ENCODE data around the gene CDH19. TPM values are rescaled to one million over a fixed set of nuclear protein-coding genes. Genes with fewer than 3 reads are reported as not detected.

CDH19 gene
- total RNA-seq, 1 experiment from 2014 or later = not detected

GRCh38 chr18:66553824-66554223, 50.1 kb downstream of the CDH19 start:
- no TSS peak for BruUV-seq (replicated peaks)
- peak; percentile 25 for DNase-seq (ENCODE audit: unreplicated experiment)
- H3K4me3 Mint-ChIP-seq (ENCODE audit: unreplicated experiment) = no peak overlapping the region
- TF ChIP-seq, protein P1, sequence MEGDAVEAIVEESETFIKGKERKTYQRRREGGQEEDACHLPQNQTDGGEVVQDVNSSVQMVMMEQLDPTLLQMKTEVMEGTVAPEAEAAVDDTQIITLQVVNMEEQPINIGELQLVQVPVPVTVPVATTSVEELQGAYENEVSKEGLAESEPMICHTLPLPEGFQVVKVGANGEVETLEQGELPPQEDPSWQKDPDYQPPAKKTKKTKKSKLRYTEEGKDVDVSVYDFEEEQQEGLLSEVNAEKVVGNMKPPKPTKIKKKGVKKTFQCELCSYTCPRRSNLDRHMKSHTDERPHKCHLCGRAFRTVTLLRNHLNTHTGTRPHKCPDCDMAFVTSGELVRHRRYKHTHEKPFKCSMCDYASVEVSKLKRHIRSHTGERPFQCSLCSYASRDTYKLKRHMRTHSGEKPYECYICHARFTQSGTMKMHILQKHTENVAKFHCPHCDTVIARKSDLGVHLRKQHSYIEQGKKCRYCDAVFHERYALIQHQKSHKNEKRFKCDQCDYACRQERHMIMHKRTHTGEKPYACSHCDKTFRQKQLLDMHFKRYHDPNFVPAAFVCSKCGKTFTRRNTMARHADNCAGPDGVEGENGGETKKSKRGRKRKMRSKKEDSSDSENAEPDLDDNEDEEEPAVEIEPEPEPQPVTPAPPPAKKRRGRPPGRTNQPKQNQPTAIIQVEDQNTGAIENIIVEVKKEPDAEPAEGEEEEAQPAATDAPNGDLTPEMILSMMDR (IDR thresholded peaks at IDR 0.05; ENCODE audit: unreplicated experiment) = no peak
- POLR2A ChIA-PET = no interaction called here
- H3K9me3 Mint-ChIP-seq (ENCODE audit: unreplicated experiment) = no peaks in the 10 kb centered on the region
- CTCF ChIA-PET = no interaction called here
- H3K4me1 Mint-ChIP-seq (ENCODE audit: insufficient read depth, unreplicated experiment) = no peaks in the 10 kb centered on the region
- intact Hi-C loops (cut with micrococcal nuclease) = no loop called here
- H3K27ac Mint-ChIP-seq (ENCODE audit: low read depth, unreplicated experiment) = no peak overlapping the region
- peaks cover 37% of the 10 kb centered on the region for H3K27me3 Mint-ChIP-seq (ENCODE audit: insufficient read depth, unreplicated experiment)
- H3K36me3 Mint-ChIP-seq (ENCODE audit: insufficient read depth, unreplicated experiment) = no peaks in the 10 kb centered on the region

- no peak overlapping the region for H3K4me3 Mint-ChIP-seq (ENCODE audit: unreplicated experiment)
- H3K36me3 Mint-ChIP-seq (ENCODE audit: insufficient read depth, unreplicated experiment) = no peaks in the 10 kb centered on the region
- H3K27ac Mint-ChIP-seq (ENCODE audit: low read depth, unreplicated experiment) = no peak overlapping the region
- DNase-seq (ENCODE audit: unreplicated experiment) = no peak
- intact Hi-C loops (cut with micrococcal nuclease) = no loop called here
- TF ChIP-seq, protein P1 (IDR thresholded peaks at IDR 0.05; ENCODE audit: unreplicated experiment) = no peak
- BruUV-seq (replicated peaks) = no TSS peak
- ChIA-PET POLR2A (no interaction called here), CTCF (interaction anchor here (0.6 kb wide), 1 partner anchor 517 kb away, joined by 4 read pairs; no protein-coding TSS in a partner anchor)
- no peaks in the 10 kb centered on the region for H3K9me3 Mint-ChIP-seq (ENCODE audit: unreplicated experiment)
- peaks cover 29% of the 10 kb centered on the region for H3K27me3 Mint-ChIP-seq (ENCODE audit: insufficient read depth, unreplicated experiment)
- no peaks in the 10 kb centered on the region for H3K4me1 Mint-ChIP-seq (ENCODE audit: insufficient read depth, unreplicated experiment)
Measured at GRCh38 chr18:66550366-66550765, 53.5 kb downstream of the CDH19 start.

GRCh38 chr18:66548747-66549146, 55.1 kb downstream of the CDH19 start:
- intact Hi-C loops (cut with micrococcal nuclease) = no loop called here
- Mint-ChIP-seq H3K4me3 (ENCODE audit: unreplicated experiment) (no peak overlapping the region), H3K27ac (ENCODE audit: low read depth, unreplicated experiment) (no peak overlapping the region), H3K27me3 (ENCODE audit: insufficient read depth, unreplicated experiment) (peaks cover 29% of the 10 kb centered on the region), H3K9me3 (ENCODE audit: unreplicated experiment) (no peaks in the 10 kb centered on the region), H3K36me3 (ENCODE audit: insufficient read depth, unreplicated experiment) (no peaks in the 10 kb centered on the region), H3K4me1 (ENCODE audit: insufficient read depth, unreplicated experiment) (no peaks in the 10 kb centered on the region)
- POLR2A ChIA-PET = no interaction called here
- no TSS peak for BruUV-seq (replicated peaks)
- TF ChIP-seq, protein P1 (IDR thresholded peaks at IDR 0.05; ENCODE audit: unreplicated experiment) = no peak
- no peak for DNase-seq (ENCODE audit: unreplicated experiment)
- CTCF ChIA-PET = interaction anchor here (0.6 kb wide), 1 partner anchor 67 kb away, joined by 3 read pairs; no protein-coding TSS in a partner anchor

DNA sequence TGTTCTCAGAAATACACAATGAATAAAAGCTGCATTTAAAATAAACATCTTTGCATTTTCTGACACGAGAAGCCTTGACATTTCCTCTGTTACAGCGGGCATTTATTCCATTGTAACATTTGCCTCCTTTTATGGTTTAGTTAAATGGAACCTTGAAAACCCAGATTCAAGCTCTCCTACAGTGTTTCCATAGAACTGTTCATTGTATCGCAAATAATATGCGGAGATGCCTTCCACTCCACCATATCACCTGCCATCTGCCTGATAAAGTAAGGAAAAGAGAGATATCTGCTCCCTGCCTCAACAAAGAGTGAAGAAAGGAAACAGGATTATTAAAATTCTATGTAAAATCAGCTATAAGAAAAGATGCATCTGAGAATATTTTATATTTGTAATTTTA, 69.8 kb downstream of the CDH19 start:
- Mint-ChIP-seq H3K4me1 (ENCODE audit: insufficient read depth, unreplicated experiment) (no peaks in the 10 kb centered on the region), H3K36me3 (ENCODE audit: insufficient read depth, unreplicated experiment) (no peaks in the 10 kb centered on the region), H3K9me3 (ENCODE audit: unreplicated experiment) (no peaks in the 10 kb centered on the region), H3K27ac (ENCODE audit: low read depth, unreplicated experiment) (no peak overlapping the region), H3K27me3 (ENCODE audit: insufficient read depth, unreplicated experiment) (no peaks in the 10 kb centered on the region), H3K4me3 (ENCODE audit: unreplicated experiment) (no peak overlapping the region)
- ChIA-PET POLR2A (no interaction called here), CTCF (interaction anchor here (0.6 to 1.4 kb wide), 3 partner anchors 26 to 847 kb away, joined by 3 to 5 read pairs (median 4); no protein-coding TSS in a partner anchor)
- intact Hi-C loops (cut with micrococcal nuclease) = no loop called here
- BruUV-seq (replicated peaks) = no TSS peak
- TF ChIP-seq, protein P1 (IDR thresholded peaks at IDR 0.05; ENCODE audit: unreplicated experiment) = no peak
- DNase-seq (ENCODE audit: unreplicated experiment) = no peak
